ENCODE measurements around the gene SEC23B. TPM values are rescaled to one million over a fixed set of nuclear protein-coding genes. Genes with fewer than 3 reads are reported as not detected.
"Not testable (repeated sequence)": the region's sequence is repeated elsewhere in the genome, so short reads cannot be mapped to it uniquely, and the experiment has no call there.

SEC23B gene
- 10 to 100 TPM; 60.2 to 69.9 (median 63.5) TPM for polyA plus RNA-seq (ENCODE audit: insufficient read length in 4 of 4)

DNA sequence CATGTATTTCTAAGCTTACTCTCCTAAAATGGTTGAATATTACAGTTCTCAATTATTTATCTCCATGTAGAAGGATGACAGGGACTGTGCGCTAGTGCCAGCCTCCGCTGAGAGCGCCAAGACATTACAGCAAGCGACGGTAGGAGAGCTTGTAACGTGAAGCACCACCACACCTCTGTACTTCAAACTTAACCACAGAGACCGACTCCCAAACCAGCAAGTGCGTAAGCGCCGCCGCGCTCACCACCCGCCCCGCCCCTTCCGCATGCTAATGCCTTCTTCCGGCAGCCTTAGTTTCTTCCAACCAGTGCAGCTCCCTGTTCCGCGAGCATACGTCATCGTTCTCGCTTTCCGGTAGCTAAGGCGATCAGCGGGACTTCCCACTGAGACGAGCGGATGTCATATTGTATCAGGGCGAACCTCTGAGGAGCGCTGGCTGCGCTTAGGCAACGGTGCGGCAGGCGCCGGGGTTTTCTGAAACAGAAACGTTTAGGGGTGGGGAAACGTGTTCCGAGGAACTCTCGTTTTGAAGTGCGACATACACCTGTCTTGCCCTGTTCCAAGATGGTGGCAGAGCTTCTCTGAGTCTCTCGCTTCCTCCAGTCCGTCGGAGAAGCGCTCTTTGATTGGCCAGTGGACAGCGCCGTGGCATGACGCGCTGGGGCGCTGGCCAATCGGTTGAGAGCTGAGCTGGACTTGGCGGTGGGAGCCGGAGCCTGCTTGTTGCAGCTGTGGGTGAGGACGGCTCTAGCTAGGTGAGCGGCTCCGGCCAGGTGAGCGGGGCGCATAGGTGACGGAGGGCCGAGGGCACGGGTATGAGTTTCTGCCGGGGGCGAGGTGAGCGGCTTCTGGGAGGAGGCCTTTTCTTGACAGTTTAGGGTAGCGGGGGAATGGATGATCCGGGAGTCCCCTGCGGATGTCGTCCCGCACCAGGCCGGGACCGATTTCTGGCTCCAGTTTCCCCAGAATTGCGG lies at the start of gene SEC23B:
Gene SEC23B (plus strand): TSS at position 723 of the 974 bp plus-strand sequence. CDS start 2,896 bp downstream, outside the sequence.
- DNase-seq (ENCODE audit: low read depth in 4 of 4, low spot score in 2 of 4) = peak; percentile 93 to 99 (median 96)

GRCh38 chr20:18465536-18466200 lies 42.1 kb upstream of the SEC23B start:
- DNase-seq (ENCODE audit: low read depth in 4 of 4, low spot score in 2 of 4) = no peak

DNA sequence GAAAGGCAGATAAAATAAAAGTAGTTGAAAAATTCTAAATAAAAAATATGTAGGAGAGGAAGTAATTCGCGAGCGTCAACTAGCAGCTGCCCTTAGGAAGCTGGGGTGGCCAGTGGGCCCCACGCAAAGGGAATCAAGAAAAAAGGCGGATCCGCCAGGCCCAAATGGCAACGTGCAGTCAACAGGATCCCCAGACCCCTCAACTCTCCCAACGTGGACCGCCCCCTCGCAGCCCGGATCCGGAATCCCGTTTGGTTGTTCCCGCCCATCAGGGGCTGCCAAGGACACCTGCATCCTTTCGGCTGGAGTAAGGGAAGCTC lies 41.2 kb upstream of the SEC23B start:
- no peak for DNase-seq (ENCODE audit: low read depth in 4 of 4, low spot score in 2 of 4)

GRCh38 chr20:18466894-18467730 lies 40.6 kb upstream of the SEC23B start, which contains the start of the genes DZANK1 and POLR3F:
TSS of gene DZANK1 (minus strand) at chr20:18467030. CDS start at chr20:18465358, 1,672 bp downstream.
TSS of gene POLR3F (plus strand) at chr20:18467390. CDS start at chr20:18467507, 117 bp downstream.
- peak; percentile 91 to 98 (median 94) for DNase-seq (ENCODE audit: low read depth in 4 of 4, low spot score in 2 of 4)

GRCh38 chr20:18477218-18477617 lies 30.5 kb upstream of the SEC23B start:
- DNase-seq (ENCODE audit: low read depth in 4 of 4, low spot score in 2 of 4) = no peak

DNA sequence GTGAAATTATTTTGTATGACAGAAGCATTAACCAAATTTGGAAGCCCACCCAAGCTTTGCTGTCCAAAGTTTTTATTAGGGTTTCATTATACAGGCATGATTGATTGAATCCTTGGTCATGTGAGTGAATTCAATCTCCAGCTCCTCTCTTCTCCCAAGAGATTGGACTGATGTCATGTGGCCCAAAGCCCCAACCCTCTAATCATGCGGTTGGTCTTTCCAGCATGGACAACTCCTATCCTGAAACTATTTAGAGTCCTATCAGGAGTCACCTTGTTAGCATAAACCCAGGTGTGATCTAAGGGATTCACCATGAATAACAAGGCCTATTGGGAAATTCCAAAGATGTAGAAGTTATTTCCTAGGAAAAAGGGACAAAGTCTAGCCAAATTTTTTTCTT lies 29.9 kb upstream of the SEC23B start:
- no peak for DNase-seq (ENCODE audit: low read depth in 4 of 4, low spot score in 2 of 4)

- no peak for DNase-seq (ENCODE audit: low read depth in 4 of 4, low spot score in 2 of 4)
Observed at GRCh38 chr20:18481596-18481995, 26.1 kb upstream of the SEC23B start.

DNA sequence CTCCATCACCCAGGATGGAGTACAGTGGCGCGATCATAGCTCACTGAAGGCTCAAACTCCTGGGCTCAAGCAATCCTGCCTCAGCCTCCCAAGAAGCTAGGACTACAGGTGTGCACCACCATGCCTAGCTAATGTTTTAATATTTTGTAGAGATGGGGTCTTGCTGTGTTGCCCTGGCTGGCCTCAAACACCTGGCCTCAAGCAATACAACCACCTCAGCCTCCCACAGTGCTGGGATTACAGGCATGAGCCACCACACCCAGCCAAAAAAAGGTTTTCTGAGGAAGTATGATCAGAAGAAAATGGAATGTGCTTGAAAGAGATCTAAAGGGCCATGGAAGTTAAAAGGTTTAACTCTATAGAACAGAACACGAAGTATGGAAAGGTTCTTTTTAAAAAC lies 19.4 kb upstream of the SEC23B start:
- no peak for DNase-seq (ENCODE audit: low read depth in 4 of 4, low spot score in 2 of 4)

DNA sequence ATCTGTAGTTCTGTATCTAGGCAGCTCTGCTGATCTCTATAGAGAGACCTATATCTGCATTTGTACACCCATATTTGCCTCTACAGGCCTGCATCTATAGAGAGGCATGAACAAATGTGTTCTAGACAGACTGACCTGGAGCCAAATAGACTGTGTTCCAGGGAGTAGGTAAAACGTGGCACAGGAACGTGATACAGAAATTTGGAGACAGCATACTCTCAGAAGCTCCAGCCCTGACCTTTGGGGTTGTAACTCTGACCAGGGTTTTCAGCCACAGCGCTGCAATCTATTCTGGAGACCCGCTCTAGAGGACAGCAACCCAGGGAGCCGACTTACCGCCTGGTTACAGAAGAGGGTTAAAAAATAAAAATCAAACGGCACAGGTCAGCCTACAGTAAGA lies 11.7 kb upstream of the SEC23B start:
- no peak for DNase-seq (ENCODE audit: low read depth in 4 of 4, low spot score in 2 of 4)

DNA sequence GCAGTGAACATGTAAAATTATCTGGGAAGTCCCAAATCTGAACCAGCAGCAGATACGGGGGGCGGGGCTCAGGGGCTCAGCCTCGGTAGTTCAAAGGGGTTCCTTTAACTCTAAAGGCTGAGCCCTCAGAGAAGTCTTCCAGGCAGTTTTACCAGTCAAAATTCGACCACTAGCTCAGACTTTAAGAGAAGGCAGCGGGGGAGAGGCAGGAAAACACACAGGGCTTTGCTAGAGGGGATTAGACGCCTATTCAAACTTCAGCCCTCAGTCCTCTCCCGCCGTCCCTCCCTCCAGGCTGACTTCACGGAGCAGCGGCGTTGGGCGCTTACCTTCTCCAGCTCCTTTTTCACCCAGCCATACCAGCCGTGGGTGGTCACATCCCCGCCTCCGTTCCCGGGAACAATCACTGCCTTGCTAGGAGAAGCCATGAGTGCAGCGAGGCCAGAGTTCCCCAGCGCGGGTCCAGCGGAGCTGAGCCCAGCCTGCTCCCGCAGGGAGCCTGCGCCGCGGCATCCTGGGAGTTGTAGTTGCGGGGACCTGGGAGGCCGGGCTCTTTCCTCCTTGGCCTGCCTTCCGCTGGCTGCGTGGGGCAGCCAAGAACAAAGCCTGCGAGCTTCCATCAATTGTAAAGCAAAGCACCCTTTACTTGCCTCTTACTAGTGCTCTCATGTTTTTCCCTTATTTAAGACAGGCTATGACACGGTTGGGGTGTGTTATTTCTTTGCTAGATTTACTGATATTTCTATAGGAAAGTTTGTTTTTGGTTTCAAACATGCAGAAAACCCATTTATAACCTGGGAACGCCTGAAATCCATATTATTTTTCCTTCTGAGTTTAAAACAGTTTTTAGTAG lies 10.8 kb upstream of the SEC23B start, which contains the start of gene RBBP9:
Gene RBBP9 (minus strand): TSS at position 486 of the 853 bp plus-strand sequence. CDS start 58 bp downstream, at position 428.
- DNase-seq (ENCODE audit: low read depth in 4 of 4, low spot score in 2 of 4) = peak in 3 of 4 donors; percentile 69 to 84 (median 77)

GRCh38 chr20:18497603-18498002 lies 10.1 kb upstream of the SEC23B start:
- no peak for DNase-seq (ENCODE audit: low read depth in 4 of 4, low spot score in 2 of 4)

GRCh38 chr20:18501672-18502071 lies 6.1 kb upstream of the SEC23B start:
- not testable (repeated sequence) for DNase-seq (ENCODE audit: low read depth in 4 of 4, low spot score in 2 of 4)

GRCh38 chr20:18504479-18505060 lies 3.2 kb upstream of the SEC23B start:
- DNase-seq (ENCODE audit: low read depth in 4 of 4, low spot score in 2 of 4) = no peak

DNA sequence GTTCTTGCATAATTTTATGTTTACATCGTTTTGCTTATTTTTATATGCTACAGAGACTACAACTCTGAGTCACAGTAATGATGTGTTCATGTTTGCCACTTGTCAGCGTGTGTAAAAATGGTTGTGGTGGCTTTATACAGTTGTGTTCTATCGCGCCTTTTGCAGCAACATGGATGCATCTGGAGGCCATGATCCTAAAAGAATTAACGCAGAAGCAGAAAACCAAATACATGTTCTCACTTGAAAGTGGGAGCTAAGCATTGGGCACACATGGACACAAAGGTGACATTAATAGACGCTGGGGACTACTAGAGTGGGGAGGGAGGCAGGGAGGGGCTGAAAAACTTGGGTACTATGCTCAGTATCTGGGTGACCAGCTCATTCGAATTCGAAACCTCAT lies 996 bp upstream of the SEC23B start:
- no peak for DNase-seq (ENCODE audit: low read depth in 4 of 4, low spot score in 2 of 4)

DNA sequence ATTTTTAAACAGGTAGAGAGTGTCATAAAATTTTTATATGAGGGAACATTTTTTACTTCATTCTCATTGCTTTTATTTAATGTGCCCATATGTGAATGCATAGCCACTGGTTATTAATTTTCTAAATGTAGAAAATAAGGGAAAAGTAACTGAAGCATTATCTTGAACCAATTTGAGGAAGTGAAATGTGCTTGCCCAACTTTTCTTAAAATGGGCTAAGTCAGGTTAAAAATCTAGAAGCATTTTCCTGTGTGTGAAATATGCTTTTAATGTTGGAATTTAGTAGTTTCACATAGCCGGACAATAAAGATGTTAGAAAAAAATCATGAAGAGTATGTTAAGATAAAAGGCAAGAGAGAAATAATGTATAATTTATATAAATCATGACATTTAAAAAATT lies 3.8 kb downstream of the SEC23B start:
- DNase-seq (ENCODE audit: low read depth in 4 of 4, low spot score in 2 of 4) = no peak

- no peak for DNase-seq (ENCODE audit: low read depth in 4 of 4, low spot score in 2 of 4)
Observed at GRCh38 chr20:18513208-18513607, 5.5 kb downstream of the SEC23B start.

DNA sequence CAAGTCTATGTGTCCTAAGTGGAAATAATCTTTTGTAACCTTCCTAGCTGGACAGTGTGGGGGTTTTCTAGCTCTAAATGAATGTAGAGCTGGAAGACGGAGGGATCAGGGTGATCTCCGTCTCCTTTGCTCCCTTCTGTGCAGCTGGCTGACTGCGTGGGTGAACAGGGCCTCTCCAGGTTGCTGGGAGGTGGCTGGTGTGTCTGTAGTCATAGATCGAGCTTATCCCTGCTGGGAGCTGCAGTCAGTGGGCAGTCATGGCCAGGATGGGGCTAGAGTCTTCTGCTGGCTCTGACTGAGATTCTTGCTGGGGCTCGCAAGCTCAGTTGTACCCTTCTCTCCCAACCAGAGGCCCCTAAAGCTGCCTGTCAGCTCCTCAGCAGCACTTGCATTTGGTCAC lies 6.4 kb downstream of the SEC23B start:
- no peak for DNase-seq (ENCODE audit: low read depth in 4 of 4, low spot score in 2 of 4)

GRCh38 chr20:18515973-18516372 lies 8.2 kb downstream of the SEC23B start:
- no peak for DNase-seq (ENCODE audit: low read depth in 4 of 4, low spot score in 2 of 4)

- DNase-seq (ENCODE audit: low read depth in 4 of 4, low spot score in 2 of 4) = not testable (repeated sequence)
Observed at GRCh38 chr20:18522066-18522465, 14.3 kb downstream of the SEC23B start.
